ENCODE data around the gene GAK.

GAK gene

DNA sequence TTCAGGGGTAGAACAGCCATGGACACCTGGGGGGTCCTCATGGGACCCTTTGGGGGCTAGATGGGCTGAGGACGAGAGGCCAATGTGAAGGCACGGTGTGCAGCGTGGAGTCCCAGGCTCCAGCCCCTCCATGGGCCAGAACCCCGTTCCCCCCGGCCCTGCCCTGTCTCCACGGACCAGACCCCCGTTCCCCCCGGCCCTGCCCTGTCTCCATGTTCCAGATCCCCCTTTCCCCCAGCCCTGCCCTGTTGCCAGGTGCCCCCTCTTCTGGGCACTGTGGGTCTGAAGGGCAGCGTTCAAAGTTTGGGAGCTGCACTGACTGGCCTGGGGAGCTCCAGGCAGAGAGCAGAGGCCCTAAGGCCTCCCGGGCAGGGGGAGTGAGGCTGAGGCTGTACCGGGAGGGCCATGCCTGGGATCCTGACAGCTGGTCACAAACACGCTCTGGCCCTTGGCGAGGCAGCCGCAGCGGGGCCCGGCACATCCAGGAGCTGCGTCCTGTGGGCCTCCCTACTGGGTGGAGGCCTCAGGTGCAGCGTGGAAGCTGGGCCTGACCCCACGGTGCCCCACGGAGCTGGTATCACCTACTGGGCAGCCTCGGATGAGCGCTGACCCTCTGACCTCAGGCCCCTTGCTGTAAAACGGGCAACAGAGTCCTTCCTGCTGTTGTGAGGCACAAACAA lies 32.4 kb upstream of the GAK start:
- no peak for DNase-seq

DNA sequence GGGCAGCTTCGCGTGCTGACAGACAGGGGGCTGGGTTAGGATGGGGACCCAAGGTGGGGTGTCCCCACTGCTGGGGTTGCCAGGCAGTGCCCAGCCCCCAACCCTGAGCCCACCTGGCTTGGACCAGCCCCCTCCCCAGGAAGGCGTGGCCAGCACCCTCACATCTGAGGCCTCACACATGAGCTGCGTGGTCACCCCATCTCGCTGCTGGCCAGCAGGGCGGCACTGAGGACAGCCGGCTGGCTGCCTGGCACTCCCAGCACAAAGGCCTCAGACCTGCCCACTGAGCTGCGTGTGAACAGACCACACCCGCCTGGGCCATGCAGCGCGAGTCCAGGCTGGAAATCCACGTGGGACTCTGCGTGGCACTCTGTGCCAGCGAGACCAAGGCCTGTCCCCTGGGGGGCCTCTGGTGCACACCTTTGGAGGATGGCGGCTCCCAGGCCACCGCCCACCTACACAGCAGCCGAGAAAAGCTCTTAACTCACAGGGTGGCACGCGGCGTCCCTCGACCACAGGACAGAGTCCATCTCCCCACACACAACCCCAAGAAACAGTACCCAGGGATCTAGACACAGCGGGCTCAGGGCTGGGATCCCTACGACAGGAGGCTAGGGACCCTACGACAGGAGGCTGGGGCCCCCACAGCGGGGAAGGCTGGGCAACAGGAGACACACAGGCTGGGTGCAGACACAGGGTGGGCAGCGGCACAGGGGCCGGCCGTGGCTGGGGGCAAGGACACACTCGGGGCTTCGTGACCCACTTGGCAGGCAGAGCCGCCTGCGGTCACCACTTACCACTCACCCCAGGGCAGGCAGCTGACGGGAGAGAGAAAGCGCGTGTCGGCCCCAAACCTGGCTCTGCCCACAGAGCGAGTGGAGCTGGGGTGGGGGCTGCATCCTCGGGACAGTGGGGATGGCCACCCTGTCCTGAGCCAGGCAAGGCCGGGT lies 31.4 kb upstream of the GAK start:
- no peak for DNase-seq

DNA sequence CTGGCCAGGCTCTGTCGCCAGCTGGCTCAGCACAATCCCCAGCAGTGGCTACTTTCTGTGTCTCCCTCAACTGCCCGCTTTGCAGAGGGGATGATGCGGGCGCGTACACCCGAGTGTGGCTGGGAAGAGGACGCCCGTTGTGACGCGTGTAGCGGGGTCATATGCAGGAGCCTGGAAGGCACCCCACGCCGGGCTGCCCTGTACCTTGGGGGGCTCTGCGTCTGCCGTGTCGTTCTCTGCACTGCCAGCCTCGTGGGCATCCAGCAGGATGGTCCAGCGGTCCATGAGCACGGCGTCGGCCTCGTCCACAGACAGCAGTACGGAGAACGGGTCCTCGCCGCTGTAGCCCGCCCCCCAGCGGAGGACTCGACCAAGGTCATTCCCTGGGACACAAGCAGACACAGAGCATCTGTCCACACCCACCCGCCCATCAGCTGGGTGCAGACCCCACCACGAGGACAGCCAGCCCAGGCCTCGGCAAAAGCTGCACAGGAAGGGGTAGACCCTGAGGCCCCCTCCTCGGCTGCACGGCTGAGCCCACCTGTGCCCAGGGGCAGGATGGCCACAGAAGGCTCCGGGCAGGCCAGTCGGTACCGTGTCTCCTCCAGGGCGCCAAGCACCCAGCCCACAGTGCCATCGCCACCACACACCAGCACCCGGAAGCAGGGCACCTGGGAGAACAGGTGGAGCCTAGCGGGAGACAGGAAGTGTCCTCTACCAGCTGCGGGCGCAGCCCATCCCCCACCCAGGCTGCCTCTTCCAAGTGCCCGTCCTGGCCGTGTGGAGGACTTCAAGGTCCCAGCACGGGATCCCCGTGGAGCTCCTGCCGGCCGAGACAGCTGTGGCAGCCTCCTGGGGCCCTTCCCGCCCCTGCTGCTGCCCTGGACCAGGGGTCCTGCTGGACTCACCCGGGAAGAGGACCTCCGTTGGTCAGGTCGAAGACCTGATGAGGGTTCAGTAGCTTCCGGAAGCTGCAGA lies 30.4 kb upstream of the GAK start:
- no peak for DNase-seq

DNA sequence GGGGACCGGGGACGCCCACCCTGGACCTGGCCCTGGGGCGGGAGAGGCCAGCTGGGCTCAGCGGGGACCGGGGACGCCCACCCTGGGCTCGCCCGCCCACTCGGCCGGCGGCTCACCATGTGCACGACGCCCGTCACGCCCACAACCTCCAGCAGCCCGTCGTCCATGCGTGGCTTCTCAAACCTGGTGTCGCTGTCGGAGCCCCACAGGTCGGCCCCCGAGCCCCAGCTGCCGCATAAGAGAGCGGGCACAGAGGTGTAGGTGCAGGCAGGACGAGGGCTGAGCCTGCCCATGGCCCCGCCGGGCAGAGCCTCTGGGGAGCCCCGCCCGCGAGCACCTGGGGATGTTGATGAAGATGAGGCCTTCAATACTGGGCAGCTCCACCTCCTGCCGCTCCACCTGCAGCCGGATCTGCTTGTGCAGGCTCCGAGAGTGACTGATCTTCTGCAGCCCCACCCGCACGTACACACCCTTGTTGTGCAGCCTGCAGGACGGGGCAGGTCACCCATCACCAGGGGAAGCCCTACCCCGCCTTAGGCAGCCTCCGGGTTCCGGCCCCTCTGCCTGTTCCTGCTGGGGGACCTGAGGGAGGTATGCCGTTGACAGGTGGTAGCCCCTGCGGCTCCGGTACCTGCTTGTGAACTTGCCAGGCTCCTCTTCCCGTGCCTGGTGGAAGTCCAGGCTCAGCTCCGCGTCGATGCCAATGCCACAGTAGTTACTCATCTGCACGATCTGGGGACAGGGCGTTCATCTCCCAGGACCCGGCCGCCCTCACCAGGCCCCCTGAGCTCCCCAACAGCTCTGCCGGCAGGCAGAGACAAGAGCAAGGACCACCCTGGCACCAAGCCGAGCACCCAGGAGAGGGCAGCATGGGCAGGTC lies 29.5 kb upstream of the GAK start:
- DNase-seq = no peak

DNA sequence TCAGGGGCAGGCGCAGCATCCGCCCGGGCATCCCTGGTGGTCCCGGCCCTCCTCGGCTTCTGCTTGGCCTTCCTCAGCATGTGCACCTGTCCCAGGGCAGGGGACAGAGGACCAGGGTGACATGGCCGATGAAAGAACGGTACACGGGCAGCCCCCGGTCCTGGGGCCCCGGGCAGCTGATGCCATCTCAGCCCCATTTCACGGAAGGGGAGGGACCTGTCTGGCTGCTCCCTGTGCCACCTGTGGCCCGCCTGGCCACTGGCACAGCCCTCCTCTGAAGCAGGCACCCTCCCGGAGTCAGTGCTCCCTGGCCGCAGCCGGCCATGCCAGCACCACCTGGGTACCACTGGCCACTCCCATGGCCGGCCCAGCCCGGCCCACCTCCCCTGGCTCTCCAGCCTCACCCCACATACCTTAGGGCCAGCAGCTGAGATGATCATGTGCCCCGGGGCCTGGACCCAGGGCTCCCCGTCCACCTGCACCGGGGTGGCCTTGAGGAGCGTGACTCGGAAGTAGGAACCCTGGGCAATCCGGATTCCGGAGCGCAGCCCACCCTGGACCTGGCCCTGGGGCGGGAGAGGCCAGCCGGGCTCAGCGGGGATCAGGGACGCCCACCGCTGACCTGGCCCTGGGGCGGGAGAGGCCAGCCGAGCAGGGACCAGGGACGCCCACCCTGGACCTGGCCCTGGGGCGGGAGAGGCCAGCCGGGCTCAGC lies 28.7 kb upstream of the GAK start:
- no peak for DNase-seq

DNA sequence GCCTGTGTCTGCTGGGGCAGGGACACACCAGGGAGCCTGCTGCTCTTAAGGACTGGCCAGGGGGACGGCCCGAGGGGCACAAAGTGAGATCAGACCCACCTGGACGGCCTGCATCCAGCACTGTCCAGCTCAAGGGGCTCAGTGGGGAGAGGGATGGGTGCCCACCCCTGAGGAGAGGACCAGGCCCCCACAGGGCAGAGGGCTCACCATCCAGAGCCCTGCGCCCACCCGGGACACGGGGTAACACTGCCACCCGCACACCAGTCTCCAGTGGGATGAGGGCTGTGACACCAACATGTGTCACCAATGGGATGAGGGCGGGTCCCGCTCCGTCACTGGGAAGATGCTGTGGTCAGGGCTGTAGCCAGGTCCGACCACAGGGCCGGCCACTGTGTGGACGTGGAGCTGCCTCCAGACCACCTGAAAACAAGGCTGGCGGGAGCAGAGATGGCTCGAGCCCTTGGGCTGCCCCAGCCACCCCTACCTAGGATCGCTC lies 28.1 kb upstream of the GAK start:
- DNase-seq = no peak

DNA sequence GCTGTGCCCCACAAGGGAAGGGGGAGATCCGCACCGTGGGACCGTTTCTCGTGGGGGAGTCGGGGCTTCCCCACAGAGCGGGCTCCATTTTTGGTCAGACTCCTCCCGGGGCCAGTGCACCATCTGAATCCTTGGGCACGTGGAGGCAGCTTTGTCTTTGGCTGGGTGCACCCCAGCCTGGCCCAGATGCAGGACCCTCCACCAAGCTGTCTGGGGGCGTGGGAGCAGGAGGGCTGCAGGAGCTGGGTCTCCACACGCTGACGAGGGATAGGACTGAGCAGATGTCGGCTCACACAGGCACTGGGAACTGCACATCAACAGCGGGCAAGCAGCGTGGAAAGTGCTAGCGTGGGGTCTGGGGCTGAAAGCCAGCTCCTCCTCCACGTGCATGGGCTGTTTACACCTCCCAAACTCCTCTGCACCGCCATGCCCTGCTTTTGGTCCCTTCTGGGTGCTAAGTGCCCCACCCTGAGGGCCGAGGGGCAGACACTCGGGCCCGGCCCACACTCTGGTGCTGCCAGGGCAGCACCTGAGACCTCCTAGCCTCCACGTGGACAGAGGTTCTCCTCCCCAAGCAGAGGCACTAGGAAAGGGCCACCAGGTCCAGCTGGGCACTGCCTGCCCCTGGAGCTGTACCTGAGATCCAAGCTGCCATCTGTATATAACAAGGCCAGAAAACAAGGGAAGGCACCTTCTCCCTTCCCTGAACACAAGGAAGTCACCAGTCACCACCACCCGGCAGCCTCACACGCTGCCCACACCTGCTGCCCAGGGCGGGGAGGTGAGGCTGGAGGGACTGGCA lies 27.4 kb upstream of the GAK start:
- no peak for DNase-seq

DNA sequence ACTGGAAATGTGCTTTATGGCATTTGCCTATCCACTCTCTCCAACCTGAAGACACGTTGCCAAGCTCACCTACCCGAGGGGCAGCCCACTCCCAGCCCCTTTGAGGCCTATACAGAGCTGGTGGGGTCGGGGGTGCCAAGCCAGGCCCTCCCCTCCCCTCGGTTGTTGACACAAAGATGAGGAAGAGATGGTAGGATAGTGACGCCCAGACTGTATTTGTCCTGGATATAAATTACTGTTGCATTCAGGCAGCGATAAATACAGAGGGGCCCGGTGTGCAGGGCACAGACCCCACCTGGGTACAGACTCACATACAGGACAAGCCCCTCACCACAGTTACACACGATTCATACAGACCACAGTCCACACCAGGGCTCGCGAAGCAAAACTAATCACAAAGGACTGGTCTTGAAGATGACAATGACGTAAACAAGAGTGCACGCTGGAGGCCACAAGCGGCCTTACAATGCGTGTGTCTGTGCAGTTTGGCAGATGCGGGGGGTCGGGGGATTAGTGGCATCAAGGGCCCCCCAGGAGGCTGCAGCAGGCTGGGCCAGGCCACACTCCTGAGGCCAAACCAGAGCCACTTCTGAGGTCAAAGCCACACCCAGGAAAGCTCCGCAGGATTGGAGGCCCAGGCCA lies 26.7 kb upstream of the GAK start:
- DNase-seq = no peak

DNA sequence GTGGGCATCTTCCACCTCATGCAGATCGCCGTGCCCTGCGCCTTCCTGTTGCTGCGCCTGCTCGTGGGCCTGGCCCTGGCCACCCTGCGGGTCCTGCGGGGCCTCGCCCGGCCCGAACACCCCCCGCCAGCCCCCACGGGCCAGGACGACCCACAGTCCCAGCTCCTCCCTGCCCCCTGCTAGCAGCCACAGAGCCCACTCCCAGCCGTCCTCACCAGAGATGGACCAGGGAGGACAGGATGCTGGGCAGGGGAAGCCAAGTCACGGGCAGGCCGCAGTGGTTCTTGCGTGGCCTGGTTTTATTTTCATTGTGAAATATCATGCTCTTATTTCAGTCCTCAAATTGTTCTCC lies 26.2 kb upstream of the GAK start:
- no peak for DNase-seq

DNA sequence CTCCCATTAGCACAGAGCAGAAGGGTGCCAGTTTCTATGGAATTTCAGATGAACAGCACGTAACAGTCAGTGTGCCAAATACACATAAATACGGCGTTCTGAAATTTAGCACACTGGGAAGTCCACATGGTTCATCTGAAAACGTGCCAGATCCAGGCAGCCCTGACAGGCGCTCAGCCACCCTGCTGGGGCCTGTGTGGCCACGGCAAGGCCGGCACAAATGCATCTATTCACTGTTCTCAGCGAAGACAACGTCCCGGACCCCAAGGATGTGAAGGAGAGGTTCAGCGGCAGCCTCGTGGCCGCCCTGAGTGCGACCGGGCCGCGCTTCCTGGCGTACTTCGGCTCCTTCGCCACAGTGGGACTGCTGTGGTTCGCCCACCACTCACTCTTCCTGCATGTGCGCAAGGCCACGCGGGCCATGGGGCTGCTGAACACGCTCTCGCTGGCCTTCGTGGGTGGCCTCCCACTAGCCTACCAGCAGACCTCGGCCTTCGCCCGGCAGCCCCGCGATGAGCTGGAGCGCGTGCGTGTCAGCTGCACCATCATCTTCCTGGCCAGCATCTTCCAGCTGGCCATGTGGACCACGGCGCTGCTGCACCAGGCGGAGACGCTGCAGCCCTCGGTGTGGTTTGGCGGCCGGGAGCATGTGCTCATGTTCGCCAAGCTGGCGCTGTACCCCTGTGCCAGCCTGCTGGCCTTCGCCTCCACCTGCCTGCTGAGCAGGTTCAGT lies 25.6 kb upstream of the GAK start:
- DNase-seq = no peak

DNA sequence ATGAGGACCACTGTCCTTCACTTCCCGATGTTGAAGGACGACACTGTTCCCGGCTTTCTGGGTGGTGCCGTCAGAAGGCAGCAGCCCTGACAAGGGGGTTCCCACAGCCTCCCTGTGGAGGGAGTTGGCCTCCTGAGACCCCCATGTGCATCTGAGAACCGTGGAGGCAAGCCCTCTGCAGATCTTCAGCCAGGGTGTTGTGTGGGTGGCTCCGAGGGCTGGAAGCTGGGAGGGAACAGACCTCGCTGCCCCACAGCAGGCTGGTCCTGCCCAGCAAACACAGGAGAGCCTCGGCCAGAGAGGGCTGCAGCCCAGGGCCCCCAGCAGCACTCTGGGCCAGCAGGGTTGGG lies 25.1 kb upstream of the GAK start:
- no peak for DNase-seq

DNA sequence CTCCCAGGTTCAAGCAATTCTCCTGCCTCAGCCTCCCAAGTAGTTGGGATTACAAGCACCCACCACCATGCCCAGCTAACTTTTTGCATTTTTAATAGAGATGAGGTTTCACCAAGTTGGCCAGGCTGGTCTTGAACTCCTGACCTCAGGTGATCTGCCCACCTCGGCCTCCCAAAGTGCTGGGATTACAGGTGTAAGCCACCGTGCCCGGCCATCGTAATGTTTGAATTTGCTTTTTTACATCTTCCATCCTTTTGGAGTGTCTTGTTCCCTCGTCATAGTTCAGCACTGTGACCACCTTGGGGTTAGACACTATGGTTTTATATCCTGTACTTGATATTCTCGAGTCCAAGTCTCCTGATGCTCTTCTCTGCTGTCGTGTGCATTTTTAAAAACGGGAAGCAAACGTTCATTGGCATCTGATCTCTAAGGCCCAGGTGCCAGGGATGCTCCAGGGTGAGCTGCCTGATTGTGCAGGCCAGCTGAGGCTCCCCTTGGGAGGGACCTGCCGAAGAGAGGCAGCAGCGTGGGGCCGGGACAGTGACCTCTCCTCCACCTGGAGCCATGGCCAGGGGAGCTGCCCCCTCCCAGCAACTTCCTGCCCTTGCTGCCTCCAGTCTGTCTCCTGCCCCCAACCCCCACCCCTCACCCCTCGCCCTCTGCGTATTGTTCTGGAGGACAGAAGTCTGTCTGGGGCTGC lies 24.6 kb upstream of the GAK start:
- DNase-seq = no peak

DNA sequence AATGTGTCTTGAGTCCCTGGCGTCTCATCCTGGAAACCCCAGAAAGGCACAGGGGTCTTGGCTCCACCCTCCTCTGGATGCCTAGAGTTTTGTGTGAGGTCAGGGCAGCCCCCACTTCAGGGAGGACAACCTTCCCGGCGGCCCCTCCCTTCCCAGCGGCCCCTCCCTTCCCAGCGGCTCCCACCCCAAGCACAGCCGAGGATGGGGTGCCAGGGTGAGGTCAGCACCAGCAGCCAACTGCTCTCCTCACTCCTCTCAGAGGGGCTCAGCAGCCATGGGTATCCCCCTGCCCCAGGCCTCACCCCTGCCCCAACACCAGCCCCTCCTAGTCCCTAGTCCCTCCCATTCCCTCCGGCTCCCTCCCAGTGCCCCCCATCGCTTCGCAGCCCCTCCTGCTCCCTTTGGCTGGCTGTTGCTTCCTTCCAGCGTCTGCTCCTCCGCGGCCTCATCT lies 23.8 kb upstream of the GAK start:
- DNase-seq = no peak

DNA sequence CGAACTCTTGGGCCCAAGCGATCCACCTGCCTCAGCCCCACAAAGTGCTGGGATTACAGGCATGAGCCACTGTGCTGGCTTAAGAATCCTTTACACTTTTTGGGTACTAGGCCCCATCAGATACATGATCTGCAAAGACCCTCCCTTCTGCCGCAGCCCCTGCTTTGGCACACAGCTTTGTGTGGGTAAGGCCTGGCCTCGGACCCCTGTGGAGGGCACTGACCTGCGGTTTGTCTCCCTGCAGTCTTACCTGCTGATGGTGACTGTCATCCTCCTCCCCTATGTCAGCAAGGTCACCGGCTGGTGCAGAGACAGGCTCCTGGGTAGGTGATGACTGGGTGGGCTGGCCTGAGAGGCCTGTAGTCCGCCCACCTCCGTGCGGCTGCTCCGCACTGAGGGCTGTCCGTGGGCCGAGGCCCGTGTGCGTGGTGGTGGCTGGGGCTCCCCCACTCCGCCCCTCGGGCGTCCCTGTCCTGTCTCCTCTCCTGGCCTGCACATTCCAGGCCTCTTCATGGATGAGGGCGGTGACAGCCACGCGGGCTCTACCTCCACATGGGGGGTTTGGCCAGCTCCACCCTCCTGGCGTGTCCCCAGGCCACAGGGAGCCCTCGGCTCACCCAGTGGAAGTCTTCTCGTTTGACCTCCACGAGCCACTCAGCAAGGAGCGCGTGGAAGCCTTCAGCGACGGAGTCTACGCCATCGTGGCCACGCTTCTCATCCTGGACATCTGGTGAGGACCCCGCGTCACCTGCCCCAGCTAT lies 23.2 kb upstream of the GAK start:
- no peak for DNase-seq

DNA sequence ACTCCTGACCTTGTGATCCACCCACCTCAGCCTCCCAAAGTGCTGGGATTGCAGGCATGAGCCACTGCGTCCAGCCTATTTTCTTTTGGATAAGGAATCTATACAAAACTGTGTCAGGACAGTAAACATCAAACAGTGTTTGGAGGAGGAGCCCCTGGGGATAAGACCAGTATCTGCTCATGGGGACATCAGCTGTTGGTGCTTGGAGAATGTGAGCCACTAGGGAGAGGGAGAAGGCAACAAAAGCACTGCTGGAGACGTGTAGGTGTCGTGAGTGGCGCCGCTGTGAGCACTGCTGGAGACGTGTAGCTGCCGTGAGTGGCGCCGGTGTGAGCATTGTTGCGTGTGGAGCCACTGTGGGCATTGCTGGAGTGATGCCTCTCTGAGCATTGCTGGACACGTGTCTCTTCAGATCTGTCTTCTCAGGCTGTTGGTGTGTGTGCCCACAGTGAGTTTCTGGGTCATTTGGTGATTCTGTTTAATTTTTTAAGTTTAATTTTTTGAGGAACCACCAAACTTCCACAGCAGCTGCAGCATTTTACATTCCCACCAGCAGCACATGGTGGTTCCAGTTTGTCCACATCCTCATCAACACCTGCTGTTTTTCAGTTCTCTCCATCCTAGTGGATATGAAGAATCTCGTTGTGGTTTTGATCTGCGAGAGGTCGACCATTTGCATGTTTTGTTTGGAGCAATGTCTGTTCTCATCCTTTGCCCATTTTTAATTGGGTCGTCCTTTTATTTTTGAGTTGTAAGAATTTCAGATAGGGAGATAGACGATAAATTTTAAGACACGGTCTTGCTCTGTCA lies 22.3 kb upstream of the GAK start:
- DNase-seq = no peak

DNA sequence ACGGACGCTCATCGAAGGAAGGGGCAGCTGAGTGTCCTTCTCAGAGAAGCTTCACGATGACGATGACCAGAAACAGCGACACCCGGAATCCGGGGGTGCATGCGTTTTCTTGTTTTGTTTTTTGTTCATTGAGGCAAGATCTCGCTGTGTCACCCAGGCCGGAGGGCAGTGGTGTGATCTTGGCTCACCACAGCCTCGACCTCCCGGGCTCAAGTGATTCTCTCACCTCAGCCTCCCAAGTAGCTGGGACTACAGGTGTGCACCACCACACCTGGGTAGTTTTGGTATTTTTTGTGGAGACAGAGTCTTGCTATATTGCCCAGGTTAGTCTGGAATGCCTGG lies 21.4 kb upstream of the GAK start:
- DNase-seq = no peak
